Muscle of arm (tissue), 14 donors: ENCODE results near the gene SLF2. TPM values are rescaled to one million over a fixed set of nuclear protein-coding genes. Genes with fewer than 3 reads are reported as not detected.
A peak's percentile ranks its signal among the peaks of the same experiment; 100 is the strongest.

ENCODE experiments used
- DNase-seq: peaks from one replicate; pipeline ENCODE4 v3.0.0-alpha.2; 2013
- long read RNA-seq, 11 donors: transcript quantifications; one replicate each; lab custom pipeline, GENCODE V29; 2026
- polyA plus RNA-seq, 12 donors: library from polyadenylated mRNA; unstranded; fragments of 120-200 nt; gene quantifications; one replicate each; pipeline ENCODE4 v1.2.1, GENCODE V29; 2013; ENCODE audit not compliant: insufficient read length in 12 of 12

Gene SLF2, protein sequence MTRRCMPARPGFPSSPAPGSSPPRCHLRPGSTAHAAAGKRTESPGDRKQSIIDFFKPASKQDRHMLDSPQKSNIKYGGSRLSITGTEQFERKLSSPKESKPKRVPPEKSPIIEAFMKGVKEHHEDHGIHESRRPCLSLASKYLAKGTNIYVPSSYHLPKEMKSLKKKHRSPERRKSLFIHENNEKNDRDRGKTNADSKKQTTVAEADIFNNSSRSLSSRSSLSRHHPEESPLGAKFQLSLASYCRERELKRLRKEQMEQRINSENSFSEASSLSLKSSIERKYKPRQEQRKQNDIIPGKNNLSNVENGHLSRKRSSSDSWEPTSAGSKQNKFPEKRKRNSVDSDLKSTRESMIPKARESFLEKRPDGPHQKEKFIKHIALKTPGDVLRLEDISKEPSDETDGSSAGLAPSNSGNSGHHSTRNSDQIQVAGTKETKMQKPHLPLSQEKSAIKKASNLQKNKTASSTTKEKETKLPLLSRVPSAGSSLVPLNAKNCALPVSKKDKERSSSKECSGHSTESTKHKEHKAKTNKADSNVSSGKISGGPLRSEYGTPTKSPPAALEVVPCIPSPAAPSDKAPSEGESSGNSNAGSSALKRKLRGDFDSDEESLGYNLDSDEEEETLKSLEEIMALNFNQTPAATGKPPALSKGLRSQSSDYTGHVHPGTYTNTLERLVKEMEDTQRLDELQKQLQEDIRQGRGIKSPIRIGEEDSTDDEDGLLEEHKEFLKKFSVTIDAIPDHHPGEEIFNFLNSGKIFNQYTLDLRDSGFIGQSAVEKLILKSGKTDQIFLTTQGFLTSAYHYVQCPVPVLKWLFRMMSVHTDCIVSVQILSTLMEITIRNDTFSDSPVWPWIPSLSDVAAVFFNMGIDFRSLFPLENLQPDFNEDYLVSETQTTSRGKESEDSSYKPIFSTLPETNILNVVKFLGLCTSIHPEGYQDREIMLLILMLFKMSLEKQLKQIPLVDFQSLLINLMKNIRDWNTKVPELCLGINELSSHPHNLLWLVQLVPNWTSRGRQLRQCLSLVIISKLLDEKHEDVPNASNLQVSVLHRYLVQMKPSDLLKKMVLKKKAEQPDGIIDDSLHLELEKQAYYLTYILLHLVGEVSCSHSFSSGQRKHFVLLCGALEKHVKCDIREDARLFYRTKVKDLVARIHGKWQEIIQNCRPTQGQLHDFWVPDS
- 100 to 1,000 TPM in 4 of 12 donors, 10 to 100 TPM in 7, not detected in 1; 58.1 to 130 (median 89.5) TPM for polyA plus RNA-seq
- long read RNA-seq, donor 1, transcript SLF2-205 (1 exons, 891 nt): major isoform, 7 of 13 reads
- long read RNA-seq, donor 1, partial matches to known transcripts: 6 of 13 reads
- long read RNA-seq, donor 1, other reads (novel, unspliced or antisense): 0 of 13 reads
- long read RNA-seq, donor 2, full-length matches to known transcripts: 16 of 47 reads
- long read RNA-seq, donor 2, partial matches to known transcripts: 31 of 47 reads
- long read RNA-seq, donor 2, other reads (novel, unspliced or antisense): 0 of 47 reads
- long read RNA-seq, donor 3, full-length matches to known transcripts: 5 of 13 reads
- long read RNA-seq, donor 3, partial matches to known transcripts: 8 of 13 reads
- long read RNA-seq, donor 3, other reads (novel, unspliced or antisense): 0 of 13 reads
- long read RNA-seq, donor 4, partial matches to known transcripts: 5 of 7 reads
- long read RNA-seq, donor 4, other reads (novel, unspliced or antisense): 0 of 7 reads
- long read RNA-seq, donor 5: 0 reads
- long read RNA-seq, donor 6, full-length matches to known transcripts: 4 of 10 reads
- long read RNA-seq, donor 6, partial matches to known transcripts: 6 of 10 reads
- long read RNA-seq, donor 6, other reads (novel, unspliced or antisense): 0 of 10 reads
- long read RNA-seq, donor 7, full-length matches to known transcripts: 9 of 55 reads
- long read RNA-seq, donor 7, partial matches to known transcripts: 46 of 55 reads
- long read RNA-seq, donor 7, other reads (novel, unspliced or antisense): 0 of 55 reads
- long read RNA-seq, donor 8, transcript SLF2-205 (1 exons, 891 nt): major isoform, 7 of 14 reads
- long read RNA-seq, donor 8, partial matches to known transcripts: 5 of 14 reads
- long read RNA-seq, donor 8, other reads (novel, unspliced or antisense): 0 of 14 reads
- long read RNA-seq, donor 9, transcript SLF2-205 (1 exons, 891 nt): major isoform, 7 of 7 reads
- long read RNA-seq, donor 9, partial matches to known transcripts: 0 of 7 reads
- long read RNA-seq, donor 9, other reads (novel, unspliced or antisense): 0 of 7 reads
- long read RNA-seq, donor 10, full-length matches to known transcripts: 21 of 35 reads
- long read RNA-seq, donor 10, partial matches to known transcripts: 14 of 35 reads
- long read RNA-seq, donor 10, other reads (novel, unspliced or antisense): 0 of 35 reads
- long read RNA-seq, donor 11, full-length matches to known transcripts: 19 of 25 reads
- long read RNA-seq, donor 11, partial matches to known transcripts: 6 of 25 reads
- long read RNA-seq, donor 11, other reads (novel, unspliced or antisense): 0 of 25 reads

DNA sequence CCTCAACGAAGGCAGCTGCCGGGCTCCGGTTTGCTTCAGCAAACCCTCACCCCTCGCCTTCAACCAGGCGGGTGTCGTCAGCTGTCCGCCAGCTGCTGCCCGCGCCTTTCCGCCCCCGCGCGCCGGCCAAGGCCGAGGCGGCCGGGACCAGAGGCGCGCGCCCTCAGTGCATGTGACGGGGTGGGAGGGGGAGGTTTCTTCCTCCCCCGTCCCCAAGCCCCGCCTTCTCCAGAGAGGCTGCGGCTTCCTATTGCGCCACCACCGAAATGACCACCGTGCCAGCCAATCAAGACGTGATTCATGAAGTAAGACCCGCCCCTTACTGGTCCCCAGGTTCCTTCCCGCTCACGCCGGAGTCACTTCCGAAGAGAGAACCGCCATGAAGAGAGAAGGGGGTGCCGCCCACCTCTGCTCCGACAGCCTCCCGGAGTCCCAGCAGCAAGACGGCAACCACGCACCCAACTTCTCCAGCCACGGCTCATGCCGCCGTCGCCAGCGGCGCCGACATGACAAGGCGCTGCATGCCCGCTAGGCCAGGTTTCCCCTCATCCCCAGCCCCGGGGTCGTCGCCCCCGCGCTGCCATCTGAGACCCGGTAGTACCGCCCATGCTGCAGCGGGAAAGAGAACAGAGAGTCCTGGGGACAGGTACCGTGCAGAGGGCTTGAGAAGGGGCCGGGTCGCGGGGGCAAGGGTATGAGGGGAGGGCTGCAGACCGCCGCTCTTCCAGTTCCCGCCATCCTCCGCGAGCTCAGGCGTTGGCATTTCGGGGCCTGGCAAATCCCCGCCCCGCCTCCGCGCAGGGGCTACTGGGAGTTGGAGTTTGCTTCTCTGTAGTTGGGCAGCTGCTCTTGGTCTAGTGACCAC lies at the start of gene SLF2:
TSS of gene SLF2 (plus strand) at position 359 of the 865 bp plus-strand sequence. CDS start at position 507, 148 bp downstream.
- DNase-seq: peak; percentile 98

DNA sequence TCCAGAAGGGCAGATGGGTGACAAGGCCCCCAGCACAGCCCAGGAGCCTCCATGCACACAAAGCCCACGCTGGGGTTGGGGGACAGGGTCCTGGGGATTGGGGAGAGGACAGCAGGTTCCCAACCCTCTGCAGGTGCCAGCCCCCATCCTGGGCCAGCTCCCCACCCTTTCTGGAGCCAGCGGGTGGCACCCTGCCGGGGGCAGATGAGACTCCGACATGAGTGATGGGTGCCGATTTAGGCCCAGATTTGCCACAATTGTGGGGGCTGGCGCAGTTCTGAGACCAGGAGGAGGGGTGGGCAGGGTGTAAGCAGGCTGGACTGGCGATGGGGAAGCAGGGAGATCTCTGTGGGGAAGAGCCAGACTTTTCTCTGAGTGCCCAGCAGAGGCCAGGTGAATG lies 49.3 kb upstream of the SLF2 start:
- no peak for DNase-seq

DNA sequence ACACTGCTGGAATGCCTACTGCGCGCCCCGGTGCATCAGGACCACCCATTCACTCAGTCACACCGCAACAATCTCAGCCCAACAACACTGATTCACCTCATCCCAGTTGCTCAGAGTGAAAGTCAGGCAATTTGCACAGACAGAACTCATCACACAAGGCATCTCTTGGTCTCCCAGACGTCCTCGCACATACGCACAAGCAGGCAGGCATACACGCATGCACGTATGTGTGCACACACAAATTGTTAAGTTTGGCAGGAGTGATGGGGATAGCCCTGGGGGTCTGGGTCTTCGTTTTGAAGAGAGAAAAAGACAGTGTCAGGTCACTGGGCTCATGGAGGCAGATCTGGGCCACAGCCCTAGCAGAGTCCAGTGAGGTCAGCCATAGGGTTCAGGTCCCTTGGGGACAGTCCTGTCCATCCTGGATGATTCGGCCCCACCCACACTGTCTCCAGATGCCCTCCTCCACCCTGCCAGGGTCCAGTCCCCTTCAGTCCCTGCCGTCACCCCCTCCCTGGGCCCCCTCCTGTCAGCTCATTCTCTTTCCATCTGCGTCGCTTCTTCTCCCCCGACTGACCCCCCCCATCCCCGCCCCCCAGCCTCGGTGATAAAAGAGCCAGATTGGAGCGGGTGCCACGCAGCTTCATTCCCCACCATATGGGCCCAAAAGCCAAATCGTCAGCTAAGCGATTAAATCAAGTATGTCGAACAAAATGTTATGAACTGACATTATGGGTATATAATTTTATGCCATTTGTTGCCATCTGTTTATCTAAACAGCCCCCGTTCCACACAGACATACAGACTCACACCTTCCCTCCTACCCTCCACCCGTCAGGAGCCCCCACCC lies 48.5 kb upstream of the SLF2 start:
- no peak for DNase-seq

DNA sequence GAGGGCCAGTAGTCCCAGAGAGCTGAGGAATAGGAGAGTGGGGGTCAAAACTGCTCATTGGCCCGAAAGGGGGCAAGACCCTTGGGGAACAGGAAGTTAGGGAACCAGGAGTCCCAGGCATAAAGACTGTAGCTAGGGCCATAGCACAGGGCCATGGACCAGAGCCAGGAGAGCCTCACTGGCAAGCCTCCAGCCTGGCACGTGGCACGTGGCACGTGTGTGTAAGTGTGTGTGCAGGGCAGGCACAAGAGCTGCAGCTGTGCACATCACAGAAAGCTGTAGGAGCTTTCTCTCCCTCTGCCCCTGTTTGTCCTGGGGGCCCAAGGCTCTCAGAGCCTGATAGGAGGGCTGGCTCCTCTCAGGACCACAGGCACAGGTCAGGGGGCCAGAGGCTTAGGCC lies 47.8 kb upstream of the SLF2 start:
- DNase-seq: no peak

DNA sequence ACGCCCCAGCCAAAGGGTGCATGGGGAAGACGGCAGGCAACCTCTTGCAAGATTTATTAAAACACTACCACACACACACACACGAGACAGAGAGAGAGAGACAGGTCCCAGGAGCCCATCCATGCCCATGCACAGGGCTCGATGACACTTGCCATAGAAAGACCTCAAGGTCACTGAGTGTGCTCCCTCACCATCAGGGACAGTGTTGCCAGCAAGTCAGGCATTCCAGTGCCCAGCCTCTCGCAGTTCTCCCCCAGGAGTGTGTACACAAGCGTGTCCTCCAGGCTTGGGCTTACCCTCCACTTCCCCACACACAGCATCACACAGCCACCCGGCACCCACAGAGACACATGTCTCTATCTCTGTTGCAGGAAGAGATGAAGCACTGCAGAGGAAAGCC lies 46.8 kb upstream of the SLF2 start:
- no peak for DNase-seq

DNA sequence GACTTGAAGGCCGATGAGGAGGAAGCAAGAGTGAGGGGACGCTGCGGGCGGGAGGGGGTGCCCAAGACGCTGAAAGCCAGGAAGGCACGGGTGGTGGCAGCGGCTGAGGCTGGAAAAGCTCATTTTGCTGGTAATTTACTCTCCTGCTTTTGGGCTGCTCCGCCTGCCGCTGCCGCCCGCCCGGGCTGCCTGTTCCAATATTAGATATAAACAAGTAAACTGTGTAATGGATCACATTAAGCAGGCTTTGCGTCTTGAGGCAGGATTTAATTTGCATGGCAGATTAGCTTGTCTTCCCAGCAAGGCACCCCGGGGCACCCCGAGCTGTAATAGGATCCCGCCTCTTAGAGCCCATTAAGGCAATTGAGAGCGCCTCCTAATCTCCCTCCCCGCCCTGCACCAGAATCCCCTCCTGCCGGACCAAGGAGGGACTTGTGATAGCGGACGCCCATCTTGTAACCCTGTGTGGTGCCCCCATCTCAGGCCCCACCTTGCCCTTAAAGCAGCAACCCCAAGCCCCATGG lies 46.1 kb upstream of the SLF2 start:
- DNase-seq: no peak

DNA sequence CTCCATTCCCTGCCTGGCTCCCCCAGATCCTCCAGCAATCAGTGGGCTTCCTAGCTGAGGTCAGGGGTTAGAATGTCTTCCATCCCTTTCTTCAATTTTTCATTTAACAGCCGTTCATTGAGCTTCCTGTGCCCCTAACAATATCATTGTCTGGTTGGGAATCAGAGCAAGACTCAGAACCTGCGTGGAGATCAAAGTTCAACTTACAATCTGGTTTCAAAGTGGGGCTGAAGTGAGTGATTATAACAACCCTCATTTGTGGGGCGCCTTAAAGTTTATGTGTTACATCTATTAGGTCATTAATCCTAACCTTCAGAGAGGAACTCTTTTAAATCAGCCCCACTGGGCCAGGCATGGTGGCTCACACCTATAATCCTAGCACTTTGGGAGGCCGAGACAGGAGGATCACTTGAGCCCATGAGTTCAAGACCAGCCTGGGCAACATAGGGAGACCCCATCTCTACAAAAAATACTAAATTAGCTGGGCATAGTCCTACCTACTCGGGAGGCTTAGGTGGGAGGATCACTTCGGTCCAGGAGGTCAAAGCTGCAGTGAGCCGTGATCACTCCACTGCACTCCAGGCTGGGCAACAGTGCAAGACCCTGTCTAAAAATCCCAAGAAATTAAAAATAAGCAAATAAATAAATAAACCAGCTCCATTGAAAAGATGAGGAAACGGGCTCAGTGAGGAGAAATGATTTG lies 45.4 kb upstream of the SLF2 start:
- no peak for DNase-seq

DNA sequence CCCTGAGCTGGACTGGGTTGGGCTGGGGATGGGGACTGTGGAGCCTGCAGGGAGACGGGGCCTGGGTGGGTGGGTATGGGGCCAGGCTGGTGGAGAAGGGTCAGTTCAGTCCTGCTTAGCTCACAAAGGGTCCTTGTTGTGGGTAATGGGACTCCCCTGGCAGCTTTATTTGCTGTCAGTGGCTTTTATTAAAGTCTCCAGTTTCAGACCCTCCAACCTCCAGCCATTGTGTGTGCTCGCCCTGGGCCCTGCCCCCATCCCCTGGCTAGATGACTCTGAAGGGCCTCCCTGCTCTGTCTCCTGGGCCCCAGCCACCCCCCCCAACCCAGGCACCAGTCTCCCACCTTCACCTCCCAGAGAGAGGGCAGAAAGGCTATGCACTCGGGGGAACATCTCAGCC lies 44.4 kb upstream of the SLF2 start:
- DNase-seq: no peak

DNA sequence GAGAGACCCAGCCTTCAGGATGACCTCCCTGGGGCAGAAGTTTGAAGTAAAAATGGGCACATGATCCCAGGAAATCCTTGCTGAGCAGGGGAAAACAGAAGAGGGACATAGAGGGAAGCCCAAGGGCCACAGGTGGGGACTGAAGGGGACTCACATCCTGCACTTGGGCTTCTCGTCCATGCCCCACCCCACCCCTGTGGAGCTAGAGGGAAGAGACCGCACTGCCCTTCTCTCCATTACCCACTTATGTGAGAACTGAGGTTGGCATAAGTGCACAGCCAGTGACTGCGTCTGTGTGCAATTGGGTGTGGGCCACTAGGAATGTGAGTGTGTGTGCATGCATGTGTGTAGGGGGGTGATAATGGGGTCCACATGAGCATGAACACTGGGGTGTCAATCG lies 43.4 kb upstream of the SLF2 start:
- no peak for DNase-seq

DNA sequence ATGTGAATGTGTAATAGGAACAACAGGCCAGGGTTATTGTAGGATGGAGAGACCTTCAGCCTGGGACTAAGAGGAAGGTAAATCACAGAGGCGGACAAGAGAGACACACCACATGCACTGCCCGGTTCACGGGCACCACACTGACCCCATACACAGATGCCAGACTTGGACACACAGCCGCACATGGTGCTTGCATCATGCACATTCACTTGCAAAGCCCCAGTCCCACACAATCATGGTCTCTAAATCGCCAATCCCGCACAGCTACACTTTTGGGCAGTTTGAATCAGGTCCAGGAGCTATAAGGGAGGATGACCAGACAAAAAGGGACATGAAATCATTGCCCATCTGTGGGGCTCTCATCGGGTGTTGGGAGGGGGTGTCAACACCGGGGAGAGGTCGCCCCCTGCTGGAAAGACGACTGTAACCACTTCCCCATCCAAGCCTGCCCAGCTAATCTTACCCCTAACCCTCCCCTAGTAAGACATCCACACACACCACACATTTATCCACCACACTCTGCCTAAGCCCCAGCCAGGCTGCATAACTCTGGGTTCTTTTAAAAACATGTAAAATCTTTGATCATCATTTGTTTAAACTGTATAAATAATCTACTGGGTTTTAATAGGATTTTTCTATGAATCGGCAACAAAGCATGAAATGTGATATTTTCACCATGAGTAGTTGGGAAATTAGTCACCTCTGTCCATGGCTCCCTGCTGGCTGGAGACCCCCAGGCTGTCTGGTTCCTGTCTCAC lies 40.5 kb upstream of the SLF2 start:
- DNase-seq: no peak

DNA sequence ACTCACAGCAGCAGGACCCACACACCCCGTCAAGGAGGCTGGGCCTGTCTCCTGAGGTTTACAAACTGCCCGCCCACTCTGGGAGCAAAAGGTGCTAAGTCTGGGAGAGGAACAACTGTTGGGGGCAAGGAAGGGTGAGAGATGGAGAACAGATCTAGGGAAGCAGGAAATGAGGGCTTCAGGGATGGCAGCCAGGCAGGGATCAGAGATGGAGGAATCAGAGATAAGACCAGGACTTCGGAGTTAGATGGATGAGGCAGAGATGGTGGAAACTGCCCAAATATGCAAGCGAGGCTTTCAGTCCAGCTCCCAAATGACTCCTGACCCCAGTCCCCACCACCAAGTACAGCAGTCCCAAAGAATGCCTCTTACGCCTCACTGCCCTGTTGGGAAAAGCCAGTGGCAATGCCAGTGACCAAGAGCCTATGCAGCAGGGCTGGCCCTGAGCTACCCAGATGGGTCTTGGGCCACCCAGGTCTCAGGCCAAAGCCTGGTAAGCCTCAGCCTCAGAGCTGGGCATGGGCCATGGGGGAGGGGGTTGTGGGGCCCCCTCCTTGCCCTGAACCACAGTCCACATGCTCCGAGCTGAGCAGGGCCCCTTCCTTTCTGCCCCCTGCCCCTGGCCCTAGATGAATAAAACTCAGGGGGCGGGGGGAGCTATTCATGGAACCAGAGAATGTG lies 39.5 kb upstream of the SLF2 start:
- DNase-seq: no peak

DNA sequence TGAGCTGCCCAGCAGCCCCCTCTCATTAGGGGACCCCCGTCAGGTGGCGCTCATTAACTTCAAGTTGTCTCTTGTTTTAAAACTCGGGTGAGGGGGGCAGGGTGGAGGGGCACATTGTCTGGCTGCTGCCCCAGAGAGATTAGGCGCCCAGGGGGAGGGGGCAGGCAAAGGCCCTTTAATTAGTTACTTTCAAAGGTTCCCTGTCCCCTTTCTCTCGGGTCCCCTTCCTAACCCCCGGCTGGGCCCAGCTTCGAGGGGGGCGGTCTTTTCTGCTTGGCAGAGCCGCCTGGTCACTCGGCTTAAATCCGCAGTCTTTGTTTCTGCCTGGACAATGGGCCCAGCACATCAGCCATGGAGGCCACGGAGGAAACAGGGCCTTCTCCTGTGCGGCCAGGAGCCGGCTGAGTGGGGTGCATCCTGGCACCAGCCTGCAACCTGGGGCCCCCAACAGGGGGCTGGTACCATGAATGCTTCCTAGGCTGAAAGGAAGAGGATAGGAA lies 38.9 kb upstream of the SLF2 start:
- no peak for DNase-seq

DNA sequence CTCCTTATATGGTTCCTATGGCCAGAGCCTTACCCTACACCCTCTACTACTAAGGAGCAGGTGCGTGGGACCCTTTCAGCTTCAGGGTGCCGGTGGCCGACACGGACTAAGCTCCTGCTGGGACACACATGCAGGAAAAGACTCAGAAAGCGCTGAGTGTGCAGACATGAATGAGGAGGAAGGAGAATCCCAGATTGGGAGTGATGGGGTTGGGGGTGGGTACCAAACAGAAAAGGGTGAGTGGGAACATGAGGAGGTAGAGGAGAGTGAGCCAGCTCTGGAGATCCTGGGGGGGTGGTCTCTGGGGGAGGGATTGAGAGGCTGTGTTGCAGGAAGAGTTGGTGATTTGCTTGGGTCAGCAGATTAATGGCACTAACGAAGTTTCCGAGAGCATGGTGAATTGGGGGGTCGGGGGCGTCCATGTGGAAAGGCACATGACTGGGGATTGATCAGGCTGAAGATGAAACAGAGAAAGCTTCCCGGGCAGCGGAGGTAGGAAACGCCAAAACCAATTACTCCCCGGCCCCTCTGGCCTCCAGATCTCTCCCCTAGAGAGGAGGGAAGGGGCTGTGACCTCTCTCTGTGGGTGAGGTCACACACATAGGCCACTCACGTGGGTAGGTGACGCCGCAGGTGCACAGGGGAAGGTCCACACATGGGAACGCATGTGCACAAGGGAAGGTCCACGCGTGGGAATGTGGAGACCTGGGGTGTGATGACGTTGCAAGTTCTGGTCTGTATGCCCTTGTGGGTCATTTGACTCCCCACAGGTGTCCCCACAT lies 37.9 kb upstream of the SLF2 start:
- DNase-seq: no peak
